GM21390 (cell line): ENCODE data around the gene NPHP4.

Experiments
- ATAC-seq: cut with Tn5 transposase; IDR thresholded peaks from one replicate; pipeline ENCODE4 v1.9.1; 2021; ENCODE audit not compliant: unreplicated experiment

NPHP4 gene

DNA sequence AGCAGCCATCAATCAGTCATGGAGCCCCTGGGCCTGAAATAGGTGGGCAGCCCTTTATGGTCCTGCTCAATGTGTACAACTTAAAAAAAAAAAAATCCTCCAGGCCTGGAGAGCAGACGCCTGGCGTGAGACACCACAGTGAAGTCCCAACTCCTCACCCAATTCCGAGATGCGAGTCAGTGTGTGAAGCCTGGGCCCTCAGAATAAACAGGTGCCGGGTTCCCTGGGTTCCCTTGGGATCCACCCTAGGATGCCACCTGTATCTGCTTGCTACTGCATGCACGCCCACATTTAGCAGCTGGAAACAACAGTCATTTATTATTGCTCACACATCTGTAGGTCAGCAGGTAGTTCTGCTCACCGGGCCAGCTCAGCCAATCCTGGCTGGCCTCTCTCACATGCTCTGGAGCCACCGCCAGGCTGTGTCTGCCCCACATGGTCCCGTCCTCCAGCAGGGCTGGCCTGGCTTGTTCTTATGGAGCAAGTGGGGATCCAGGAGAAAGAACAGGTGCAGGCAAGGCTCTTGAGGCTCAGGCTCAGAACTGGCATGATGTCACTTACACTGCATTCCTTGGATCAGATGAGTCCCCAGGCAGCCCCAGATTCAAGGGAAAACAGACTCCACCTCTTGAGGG is 172.7 kb downstream of the NPHP4 start:
- ATAC-seq, result no peak

DNA sequence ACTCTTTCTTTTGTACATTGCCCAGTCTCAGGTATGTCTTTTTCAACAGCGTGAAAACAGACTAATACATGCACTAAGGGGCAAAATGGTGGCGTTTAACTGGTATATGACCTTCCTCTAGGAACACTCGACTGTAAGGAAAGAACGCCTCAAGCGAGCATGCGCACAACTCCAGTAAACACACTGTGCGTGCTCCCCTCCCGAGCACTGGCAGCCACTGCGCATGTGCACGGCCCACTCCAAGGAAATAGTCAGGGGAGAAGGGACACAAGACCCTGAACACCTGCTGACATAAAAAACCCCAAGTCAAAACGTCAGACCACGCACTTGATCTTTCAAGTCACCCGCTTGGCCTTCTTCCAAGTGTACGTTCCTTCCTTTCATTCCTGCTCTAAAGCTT is 173.5 kb downstream of the NPHP4 start:
- ATAC-seq, result no peak

DNA sequence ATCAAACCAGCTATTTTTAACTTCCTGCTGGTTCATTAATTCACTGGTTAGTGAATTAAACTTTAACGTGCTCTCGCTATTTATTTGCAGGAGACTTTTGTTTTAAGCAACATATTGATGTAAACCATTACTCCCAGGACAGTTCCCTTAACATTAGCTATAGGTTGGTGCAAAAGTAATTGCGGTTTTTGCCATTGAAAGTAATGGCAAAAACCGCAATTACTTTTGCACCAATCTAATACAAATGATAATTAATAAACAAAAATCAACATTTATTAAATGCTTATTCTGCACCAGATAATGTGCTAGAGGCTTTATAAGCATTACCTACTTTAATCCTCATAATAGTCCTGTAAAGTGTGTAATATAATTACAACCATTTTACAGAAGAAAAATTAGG is 176.5 kb downstream of the NPHP4 start:
- ATAC-seq, result no peak

DNA sequence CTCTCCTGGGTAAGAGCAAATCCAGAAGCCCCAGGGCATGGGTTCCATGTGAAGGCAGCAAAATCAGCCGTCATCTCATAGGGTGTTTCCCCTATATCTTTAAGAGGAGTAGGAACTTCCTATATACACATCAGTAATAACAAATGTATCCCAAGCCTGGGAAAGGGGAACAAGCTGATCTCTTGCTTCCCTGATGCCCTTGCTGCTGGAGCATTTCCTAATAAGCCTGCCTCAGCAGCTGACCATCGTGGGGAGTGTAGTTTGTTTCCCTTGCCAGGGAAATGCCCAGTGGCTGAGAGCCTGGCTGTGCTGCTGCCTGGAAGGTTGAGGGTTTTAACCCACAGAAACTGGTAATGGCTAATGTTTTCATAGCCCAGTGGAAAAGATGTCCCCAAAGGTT is 177.0 kb downstream of the NPHP4 start:
- ATAC-seq, result no peak

DNA sequence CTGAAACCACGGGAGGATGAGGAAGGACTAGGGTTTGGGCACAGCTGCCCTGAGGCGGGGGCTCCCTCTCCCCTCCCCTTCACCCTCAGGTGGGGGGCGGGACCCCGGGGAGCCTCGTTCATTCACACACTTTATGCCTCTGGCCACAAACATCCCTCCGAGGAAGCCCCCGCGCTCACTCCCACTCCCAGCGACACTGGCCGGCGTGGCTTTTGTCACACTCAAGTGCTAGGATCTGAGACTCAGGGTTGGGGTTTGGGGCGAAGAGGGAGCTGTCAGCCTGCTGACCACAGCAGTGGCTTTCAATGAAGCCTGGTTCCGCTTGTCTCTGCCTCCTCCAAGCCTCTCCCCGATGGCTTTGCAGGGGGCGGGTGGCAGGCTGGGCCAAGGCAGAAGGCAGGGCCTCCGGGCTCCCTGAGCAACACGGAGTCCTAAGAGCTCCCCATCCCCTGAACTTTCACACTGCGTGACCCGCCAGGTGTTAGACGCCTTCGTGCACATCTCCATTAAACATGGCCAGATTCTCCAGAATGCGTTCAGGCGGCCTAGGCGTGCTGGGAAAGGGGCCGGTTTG is 178.1 kb downstream of the NPHP4 start:
- no peak for ATAC-seq

DNA sequence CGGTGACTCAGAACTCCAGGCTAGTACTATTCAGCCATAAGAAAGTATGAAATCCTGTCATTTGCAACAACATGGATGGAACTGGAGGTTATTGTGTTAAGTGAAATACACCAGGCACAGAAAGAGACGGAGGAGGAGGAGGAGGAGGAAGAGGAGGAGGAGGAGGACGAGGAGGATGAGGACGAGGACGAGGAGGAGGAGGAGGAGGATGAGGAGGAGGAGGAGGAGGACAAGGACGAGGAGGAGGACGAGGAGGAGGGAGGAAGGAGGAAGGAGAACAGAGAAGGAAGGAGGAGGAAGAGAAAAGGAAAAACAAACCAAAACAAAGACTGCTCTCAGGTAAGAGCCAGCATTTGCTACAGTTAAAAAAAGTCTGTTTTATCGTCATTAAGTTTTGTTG is 178.7 kb downstream of the NPHP4 start:
- no peak for ATAC-seq
